ENCODE measurements around the gene SNX8. TPM values are rescaled to one million over a fixed set of nuclear protein-coding genes. Genes with fewer than 3 reads are reported as not detected.
"Not testable (repeated sequence)": the region's sequence is repeated elsewhere in the genome, so short reads cannot be mapped to it uniquely, and the experiment has no call there.

SNX8 gene, protein sequence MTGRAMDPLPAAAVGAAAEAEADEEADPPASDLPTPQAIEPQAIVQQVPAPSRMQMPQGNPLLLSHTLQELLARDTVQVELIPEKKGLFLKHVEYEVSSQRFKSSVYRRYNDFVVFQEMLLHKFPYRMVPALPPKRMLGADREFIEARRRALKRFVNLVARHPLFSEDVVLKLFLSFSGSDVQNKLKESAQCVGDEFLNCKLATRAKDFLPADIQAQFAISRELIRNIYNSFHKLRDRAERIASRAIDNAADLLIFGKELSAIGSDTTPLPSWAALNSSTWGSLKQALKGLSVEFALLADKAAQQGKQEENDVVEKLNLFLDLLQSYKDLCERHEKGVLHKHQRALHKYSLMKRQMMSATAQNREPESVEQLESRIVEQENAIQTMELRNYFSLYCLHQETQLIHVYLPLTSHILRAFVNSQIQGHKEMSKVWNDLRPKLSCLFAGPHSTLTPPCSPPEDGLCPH
- 29.4 TPM for polyA plus RNA-seq (ENCODE audit: insufficient read length)

DNA sequence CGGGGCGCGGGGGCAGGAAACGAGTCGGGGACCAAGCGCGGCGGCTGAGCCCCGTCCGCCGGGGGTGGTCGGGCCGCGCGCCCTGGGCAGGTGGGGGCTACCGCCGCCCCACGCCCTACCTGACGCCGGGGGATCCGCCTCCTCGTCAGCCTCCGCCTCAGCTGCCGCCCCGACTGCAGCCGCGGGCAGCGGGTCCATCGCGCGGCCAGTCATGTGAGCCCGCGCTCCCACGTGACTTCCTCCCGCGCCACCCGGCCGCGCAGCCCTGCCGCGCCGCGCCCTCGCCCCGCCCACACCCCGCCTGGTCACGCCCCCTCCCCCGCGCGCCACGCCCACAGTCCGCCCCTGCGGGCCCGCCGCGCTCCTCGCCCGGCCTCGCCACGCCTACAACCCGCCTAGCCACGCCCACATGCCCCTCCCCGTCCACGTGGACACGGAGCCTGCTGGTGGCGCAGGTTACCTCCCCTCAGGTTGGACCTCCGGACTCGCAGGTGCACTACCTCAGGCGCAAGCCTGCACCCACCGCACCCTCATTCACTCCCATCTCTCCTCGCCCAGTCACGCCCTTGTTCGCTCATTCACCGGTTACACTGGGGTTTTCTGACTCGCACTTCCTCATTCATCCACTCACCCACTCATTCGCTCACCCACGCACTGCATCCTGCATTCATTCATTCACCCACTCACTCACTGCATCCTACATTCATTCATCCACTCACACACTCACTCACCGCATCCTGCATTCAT is at the start of gene SNX8:
TSS of gene SNX8 (minus strand) at position 233 of the 747 bp plus-strand sequence. CDS start at position 213, 20 bp downstream.
- peak; percentile 88 for DNase-seq

DNA sequence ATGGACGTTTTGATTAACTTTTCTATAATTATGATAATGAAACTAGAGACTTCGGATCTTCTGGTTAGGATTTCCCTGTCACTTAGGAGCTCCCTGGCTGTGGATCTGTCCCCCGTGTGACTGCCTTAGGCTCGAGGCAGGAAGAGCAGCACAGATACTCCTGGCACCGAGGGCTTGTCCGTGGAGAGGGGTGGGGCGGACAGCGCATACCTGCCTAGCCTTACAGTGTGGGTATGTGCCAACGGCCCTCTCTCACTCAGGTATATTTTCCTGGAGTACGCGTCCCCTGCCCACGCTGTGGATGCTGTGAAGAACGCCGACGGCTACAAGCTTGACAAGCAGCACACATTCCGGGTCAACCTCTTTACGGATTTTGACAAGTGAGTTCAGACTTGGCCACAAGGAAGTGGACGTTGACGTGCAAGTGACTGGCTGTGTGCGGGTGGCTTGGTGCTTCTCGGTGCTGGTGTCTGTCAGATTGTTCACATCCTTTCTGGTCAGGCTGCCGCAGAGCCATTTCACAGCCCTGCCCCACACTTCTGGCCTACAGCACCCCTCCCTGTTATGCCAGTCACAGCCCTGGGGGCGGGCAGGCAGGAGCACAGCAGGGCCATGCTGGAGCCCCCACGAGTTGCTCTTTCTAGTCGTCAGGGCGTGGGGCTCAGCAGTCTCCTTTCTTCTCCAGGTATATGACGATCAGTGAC is 48.3 kb upstream of the SNX8 start:
- no peak for DNase-seq

DNA sequence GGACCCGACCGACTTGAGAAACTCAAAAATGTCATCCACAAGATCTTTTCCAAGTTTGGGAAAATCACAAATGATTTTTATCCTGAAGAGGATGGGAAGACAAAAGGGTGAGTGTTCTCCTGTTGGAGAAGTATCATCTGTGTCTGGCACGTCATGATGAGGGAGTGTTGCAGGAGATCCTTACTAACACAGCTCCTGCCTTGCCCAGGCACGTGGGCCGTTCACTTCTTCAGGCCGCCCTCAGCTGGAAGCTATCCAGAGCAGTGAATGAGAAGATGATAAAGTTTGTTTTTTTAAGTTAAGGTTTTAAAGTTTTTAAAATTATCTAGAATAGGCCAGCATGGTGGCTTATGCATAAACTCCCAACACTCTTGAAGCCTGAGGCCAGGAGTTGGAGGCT is 46.6 kb upstream of the SNX8 start:
- no peak for DNase-seq

DNA sequence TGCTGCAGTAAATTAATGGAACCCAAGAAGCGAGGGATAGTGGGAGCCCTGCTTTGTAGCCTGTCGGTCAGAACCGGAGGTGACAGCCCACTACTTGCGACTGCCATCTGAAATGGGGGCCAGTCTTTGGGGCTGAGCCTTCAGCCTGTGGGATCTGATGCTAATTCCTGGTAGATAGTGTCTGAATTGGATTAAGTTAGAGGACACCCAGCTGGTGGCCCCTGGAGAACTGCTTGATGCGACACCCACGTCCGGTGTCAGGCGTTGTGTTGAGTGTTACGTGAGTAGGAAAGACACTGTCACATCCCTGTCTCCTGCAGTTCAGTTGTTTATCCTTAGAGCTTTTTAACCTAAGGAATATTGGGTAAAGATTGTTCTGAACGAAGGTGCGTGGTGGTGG is 45.4 kb upstream of the SNX8 start:
- DNase-seq, result no peak

DNA sequence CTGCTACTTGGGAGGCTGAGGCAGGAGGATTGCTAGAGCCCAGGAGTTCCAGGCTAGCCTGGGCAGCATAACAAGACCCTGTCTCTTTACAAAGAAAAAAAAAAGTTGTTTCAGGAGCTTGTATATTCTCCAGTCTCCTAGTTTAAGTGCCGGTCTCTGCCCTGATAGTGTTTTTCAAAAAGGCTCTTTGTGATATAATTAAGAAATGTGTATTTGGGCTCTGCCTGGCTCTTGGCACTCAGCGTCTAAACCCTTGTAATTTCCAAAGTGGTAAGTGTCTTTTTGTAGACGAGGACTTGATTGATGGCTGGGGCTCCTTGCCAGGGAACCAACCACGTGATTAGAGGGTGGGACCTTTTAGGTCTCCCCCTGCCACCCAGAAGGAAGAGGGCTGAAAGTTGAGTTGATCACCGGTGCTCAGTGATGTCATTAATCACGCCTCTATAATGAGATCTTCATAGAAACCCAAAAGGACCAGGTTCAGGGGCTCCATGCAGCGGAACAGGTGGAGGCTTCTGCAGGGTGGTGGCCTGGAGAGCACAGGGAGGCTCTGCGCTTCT is 44.8 kb upstream of the SNX8 start:
- no peak for DNase-seq

DNA sequence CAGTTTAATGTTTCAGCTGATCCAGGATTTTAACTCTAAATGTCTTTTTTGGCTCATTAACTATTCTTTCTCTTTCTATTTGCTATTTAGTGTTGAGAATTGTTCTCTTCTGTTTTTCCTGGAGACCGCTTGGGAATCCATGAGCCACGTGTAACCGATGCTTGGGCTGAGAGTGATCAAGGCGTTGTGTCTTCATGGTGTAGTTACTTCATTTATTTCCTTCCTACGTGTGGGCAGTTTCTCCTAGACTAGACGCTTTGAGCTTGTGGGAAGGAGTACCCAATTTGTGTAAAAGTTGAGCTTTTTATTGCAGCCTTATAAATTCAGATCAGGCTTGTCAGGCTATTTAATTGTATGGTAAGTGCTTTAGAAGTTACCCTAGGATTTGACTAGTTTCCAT is 43.3 kb upstream of the SNX8 start:
- DNase-seq, result no peak

DNA sequence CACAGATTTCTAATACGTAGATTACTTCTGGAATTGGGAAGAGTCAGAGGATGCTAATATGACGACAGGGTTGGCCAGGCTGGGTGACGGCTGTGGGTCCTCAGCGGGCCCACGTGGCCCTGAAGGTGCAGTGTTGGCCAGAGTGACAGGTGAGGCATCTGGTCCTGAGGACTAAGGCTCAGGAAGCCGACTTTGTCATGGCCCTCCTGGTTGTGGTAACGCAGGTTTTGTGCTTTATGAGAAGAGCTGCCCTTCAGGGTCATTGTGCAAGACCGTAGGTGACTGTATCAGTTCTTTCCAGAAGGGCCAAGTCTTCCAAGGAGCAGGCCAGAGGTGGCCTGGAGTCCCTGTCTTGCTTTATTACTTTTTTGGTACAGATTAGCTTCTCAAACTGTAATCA is 42.9 kb upstream of the SNX8 start:
- DNase-seq, result no peak

DNA sequence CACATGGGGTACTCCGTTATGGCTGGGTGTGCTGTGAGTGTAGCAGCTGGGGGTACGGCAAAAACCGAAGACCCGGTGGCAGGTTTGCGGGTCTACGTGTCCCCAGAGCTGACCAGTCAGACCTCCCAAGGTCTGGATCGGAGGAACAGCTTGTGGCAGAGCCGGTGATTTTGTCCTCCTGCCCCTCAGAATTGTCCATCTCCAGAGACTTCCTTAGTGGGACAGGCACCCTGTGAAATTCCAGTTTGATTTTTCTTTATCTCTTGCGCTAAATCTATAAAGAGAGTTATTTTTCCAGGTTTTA is 41.4 kb upstream of the SNX8 start:
- no peak for DNase-seq

DNA sequence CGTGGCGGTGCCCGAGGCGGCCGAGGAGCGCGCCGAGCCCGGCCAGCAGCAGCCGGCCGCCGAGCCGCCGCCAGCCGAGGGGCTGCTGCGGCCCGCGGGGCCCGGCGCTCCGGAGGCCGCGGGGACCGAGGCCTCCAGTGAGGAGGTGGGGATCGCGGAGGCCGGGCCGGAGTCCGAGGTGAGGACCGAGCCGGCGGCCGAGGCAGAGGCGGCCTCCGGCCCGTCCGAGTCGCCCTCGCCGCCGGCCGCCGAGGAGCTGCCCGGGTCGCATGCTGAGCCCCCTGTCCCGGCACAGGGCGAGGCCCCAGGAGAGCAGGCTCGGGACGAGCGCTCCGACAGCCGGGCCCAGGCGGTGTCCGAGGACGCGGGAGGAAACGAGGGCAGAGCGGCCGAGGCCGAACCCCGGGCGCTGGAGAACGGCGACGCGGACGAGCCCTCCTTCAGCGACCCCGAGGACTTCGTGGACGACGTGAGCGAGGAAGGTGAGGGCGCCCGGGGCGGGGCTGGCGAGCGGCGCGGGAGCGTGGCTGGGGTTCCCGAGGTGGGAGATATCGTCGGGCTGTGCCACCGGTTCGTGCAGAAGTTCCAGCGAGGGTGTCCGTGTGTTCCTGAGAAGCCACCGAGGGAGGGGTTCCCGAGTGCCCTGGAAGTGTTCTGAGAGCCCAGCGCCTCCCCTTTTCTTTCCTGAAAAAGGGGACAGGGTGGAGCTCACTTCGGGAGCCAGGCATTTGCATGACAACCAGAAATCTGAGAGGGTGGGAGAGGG is 40.9 kb upstream of the SNX8 start:
- DNase-seq, result no peak

DNA sequence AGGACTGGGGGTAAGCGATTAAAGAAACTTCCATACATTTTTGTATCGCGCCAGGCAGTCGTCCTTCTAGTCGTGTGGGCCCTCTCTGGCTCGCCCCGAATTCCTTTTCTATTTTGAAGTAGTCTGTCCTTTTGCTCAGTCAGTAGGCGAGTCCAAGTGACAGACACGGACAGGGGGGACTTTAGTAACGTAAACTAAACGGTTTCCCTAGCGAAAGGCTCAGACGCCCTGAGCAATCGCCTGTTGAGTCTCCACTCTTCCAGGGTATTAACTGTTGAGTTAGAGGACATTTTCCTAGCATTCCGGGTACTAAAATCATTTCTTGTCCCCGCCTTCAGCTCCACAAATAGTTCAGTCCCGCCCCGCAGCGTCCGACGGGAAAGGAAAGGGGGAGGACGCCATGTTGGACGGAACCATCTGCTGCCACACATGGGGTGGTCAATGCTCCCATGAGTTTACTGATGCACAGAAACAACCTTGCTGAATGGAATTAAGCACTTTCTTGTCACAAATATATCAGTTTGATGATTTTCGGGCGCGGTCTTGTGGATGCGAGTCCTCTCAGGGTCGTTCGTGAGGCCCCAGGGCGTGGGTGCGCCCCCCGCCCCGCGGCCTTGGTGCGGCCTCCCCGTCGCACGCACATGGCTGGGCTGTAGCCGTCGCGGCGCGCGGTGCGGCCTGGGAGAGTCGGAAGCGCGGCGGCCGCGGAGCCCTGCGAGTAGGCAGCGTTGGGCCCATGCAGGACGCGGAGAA is 40.1 kb upstream of the SNX8 start, which contains the start of gene EIF3B:
TSS of gene EIF3B (plus strand) at position 642 of the 753 bp plus-strand sequence. CDS start at position 737, 95 bp downstream.
- DNase-seq, result peak; percentile 93

DNA sequence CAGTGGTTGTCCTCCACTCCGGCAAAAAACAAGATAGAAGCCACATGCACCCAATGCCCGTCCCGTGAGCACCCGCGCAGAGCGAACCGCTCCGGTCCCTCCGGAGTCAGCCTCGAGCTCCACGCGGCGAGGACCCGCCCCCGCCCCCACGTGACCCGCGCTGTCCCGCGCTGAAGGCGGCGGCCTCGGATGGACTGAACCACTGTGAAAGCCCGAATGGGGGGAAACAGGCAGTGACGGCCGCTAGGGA is 39.6 kb upstream of the SNX8 start:
- DNase-seq, result peak; percentile 93

DNA sequence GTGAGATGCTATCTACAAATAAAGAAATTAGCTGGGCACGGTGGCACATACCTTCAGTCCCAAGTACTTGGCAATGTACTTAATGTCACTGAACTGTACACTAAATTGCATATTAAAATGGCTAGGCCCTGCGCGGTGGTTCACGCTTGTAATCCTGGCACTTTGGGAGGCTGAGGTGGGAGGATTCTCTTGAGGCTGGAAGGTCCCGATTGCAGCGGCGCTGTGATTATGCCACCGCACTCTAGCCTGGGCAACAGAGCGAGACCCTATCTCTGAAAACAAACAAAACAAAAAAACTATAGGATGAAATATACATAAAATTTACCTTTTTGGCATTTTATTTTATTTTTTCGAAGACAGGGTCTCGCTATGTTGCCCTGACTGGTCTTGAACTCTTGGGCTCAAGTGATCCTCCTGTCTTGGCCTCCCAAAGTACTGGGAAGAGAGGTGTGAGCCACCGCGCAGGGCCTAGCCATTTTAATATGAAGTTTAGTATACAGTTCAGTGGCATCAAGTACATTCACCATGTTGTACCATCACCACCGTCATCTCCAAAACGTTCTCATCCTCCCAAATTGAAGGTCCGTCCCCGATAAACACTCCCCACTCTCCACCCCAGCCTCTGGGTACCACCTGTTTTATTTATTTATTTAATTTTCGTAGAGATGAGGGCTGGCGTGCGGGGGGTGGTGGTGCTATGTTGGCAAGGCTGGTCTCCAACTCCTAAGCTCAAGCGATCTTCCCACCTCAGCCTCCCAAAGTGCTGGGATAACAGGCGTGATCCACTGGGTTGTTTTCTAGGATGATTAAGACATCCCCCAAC is 39.1 kb upstream of the SNX8 start:
- no peak for DNase-seq

DNA sequence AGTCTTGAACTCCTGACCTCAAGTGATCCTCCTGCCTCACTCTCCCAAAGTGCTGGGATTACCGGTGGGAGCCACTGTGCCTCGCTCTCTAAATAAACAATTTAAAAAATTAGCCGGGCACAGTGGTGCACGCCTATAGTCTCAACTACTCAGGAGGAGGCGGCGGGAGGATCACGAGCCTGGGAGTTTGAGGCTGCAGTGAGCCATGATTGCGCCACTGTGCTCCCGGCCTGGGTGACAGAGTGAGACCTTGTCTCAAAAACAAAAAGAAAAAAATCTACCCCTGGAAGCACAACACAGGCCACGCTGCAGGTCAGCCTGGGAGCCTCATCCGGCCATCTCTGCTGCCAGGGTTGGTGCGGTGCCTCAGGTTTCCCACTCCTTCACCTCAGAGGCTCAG is 36.6 kb upstream of the SNX8 start:
- DNase-seq, result no peak

DNA sequence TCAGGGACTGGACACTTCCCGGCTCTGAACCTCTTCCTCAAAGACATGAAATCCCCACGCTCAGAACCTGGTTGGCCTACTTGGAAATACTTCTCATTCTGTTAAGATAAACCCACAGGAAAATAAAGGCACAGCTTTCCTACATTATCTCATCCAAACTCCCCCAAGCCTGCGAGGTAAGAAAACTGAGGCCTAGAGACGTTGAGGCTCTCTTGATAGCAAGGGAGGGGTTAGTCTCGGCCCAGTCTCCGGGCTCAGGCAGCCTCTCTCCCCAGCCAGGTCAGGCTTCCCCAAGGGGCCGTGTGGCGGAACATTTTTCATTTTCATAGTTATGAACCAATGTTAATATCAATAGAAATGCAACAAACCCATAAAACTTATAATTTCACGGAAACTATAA is 35.8 kb upstream of the SNX8 start:
- no peak for DNase-seq

DNA sequence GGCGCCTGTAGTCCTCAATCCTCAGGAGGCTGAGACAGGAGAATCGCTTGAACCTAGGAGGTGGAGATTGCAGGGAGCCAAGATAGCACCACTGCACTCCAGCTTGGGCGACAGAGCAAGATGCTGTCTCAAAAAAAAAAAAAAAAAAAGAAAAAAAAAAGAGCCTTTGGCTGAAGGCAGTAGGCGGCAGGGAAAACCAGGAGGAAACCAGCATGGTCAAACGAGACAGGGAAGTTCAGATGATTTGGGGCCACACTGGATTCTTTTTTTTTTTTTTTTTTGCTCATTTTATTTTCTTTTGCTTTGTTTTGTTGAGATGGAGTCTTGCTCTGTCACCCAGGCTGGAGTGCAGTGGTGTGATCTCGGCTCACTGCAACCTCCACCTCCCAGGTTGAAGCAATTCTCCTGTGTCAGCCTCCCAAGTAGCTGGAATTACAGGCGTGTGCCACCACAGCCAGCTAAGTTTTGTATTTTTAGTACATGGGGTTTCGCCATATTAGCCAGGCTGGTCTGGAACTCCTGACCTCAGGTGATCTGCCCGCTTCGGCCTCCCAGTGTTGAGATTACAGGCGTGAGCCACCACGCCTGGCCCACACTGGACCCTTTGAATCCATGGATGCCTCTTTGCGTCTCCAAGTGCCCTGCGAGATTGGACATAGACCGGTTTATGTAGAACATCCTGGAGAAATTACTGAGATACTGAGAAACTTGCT is 33.3 kb upstream of the SNX8 start:
- not testable (repeated sequence) for DNase-seq

DNA sequence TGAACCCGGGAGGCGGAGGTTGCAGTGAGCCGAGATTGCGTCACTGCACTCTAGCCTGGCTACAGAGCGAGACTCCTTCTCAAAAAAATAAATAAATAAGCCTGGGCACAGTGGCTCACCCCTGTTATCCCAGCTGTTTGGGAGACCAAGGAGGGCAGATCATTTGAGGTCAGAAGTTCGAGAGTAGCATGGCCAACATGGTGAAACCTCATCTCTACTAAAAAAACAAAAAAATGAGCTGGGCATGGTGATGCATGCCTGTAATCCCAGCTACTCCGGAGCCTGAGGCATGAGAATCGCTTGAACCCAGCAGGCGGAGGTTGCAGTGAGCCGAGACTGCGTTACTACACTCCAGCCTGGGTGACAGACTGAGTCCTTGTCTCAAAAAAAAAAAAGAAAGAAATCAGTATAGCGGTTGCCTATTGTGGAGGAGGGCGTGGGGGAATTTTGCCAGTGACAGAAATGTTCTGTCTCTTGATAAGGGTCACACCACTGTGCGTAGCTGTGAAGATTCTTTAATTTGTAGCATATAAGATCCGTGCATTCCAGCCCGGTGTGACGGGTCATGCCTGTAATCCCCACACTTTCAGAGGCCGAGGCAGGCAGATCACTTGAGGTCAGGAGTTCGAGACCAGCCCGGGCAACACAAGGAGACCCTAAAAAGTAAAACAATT is 22.5 kb upstream of the SNX8 start:
- no peak for DNase-seq

DNA sequence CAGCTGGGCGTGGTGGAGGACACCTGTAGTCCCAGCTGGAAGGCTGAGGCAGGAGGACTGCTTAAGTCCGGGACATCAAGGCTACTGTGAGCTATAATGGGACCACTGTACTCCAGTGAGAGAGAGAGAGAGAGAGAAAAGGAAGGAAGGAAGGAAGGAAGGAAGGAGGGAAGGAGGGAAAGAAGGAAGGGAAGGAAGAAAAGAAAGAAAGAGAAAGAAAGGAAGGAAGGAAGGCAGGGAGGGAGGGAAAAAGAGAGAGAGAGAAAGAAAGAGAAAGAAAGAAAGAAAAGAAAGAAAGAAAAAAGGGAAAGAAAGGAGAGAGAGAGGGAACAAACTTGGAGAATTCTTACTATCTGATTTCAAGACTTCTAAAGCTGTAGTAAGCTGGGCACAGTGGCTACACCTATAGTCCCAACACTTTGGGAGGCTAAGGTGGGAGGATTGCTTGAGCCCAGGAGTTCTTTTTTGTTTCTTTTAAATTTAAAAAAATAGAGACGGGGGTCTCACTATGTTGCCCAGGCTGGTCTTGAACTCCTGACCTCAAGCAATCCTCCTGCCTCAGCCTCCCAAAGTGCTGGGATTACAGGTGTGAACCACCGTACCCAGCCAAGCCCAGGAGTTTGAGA is 18.5 kb upstream of the SNX8 start:
- not testable (repeated sequence) for DNase-seq

DNA sequence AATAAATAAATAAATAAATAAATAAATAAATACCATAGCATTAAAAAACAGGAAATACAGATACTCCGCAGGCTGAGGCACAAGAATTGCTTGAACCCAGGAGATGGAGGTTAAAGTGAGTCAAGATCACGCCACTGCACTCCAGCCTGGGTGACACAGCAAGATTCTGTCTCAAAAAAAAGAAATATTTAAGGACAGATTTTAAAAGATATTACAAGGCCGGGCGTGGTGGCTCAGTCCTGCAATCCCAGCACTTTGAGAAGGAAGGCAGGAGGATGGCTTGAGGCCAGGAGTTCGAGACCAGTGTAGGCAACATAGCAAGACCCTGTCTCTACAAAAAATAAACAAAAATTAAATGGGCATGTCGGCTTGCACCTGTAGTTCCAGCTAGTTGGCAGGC is 17.5 kb upstream of the SNX8 start:
- no peak for DNase-seq

DNA sequence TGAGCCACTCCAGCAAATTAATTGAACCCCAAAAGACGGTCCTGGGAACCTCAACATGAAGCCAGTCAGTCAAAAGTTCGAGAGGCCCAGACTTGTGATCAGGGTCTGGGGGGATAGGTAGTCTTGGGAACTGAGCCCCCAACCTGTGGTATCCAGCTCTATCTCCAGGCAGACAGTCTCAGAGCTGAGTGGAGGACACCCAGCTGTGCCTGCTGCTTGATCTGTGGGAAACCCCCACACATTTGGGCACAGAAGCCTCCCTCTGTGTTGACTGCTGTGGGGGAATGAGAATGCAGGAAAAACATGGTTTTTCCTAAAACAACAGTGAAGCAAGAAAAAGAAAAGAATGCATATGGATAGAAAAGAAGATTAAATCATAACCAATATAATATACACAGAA is 16.3 kb upstream of the SNX8 start:
- no peak for DNase-seq

Measured in hindlimb muscle (tissue), 1 donor.